HT-29 (cell line): ENCODE results near the gene ZNF407. TPM values are rescaled to one million over a fixed set of nuclear protein-coding genes. Genes with fewer than 3 reads are reported as not detected.
"Not testable (repeated sequence)": the region's sequence is repeated elsewhere in the genome, so short reads cannot be mapped to it uniquely, and the experiment has no call there.

Experiments
- DNase-seq: peaks from one replicate; pipeline ENCODE4 v3.0.0-alpha.2; 2015; ENCODE audit warnings: low spot score
- total RNA-seq: library from RNA; depleted of rRNA; stranded (reverse); fragments of >200 nt; shearing (Covaris generic); gene quantifications from 2 replicates; pipeline ENCODE4 v1.2.3, GENCODE V29; 2014

Gene ZNF407
- total RNA-seq, 1 experiment from 2014 or later: 10.1 TPM

DNA sequence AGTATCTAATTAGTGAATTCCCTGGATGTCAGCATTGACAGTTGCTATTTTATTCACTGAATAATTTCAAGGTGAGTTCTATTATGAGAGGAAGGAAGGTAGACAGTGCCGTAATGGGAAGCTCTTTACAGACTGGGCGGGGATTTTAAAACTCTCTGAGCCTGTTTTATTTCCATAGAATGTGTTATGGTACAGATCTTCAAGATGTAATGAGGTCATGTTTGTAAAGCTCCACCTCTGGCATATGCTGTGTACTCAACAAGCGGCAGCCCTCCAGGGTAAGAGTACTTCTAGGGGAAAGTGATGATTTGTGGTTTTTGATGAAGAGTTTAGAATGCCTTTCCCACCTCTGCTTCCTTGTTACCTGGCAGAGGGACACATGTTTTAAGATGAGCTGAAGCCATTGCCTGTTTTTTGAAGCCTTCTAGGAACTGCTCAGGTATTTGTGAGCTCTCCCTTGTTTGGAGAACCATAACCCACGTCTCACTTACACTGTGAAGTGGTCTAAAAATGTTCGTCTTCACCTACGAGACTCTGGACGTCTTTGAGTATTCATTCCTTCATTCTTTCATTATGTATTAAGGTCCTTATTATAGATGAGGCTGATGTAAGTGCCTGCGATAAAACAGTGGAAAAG lies 360.0 kb downstream of the ZNF407 start:
- peak; percentile 21 for DNase-seq

DNA sequence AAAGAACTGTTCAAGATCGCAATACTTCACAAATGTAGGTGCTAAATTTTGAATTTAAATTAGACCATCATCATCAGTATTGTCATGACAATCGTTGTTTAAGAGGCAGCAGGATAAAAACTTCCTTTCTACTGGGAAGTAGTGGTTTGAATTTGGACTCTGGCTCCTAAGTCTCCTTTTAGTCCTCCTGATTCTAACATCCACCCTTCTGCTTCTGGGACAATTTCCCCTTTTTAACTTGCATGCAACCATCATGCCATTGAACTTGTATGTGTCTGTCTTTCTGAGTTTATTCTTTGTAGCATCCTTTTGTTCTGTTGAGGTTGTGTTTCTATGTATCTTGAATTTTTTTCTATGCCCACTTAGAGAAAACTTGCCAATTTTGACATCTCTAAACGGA lies 361.5 kb downstream of the ZNF407 start:
- DNase-seq: no peak

DNA sequence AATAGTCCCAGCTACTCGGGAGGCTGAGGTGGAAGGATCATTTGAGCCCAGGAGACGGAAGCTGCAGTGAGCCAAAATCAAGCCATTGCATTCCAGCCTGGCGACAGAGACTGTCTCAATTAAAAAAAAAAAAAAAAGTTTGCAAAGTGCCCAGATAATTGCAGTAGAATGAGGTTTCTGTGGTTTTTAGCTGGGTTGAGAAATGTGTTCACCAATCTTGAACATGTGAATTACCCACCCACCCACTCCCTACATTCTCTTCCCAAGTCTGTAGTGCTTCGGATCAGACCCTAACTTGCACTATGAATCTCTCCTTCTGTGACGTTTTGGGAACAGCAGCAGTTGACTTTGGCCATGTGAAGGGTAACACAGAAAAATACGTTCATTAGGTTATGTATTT lies 363.9 kb downstream of the ZNF407 start:
- DNase-seq: no peak

- DNase-seq: peak; percentile 57
Measured at GRCh38 chr18:74963820-74964446, 366.3 kb downstream of the ZNF407 start.

DNA sequence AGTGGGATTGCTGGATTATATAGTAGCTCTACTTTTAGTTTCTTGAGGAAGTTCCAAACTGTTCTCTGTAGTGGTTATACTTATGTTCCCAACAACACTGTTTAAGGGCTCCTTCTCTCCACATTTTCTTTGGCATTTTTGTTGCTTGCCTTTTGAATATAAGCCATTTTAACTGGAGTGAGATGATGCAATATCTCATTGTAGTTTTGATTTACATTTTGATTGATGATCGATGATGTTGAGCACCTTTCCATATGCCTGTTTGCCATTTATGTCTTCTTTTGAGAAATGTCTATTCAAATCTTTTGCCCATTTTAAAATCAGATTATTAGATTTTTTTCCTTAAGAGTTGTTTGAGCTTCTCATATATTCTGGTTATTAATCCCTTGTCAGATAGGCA lies 368.0 kb downstream of the ZNF407 start:
- no peak for DNase-seq

GRCh38 chr18:74967438-74967837 lies 369.8 kb downstream of the ZNF407 start:
- DNase-seq: no peak

GRCh38 chr18:74967979-74968378 lies 370.3 kb downstream of the ZNF407 start:
- no peak for DNase-seq

- not testable (repeated sequence) for DNase-seq
Measured at GRCh38 chr18:74971358-74971757, 373.7 kb downstream of the ZNF407 start.

- not testable (repeated sequence) for DNase-seq
Measured at GRCh38 chr18:74971776-74972175, 374.1 kb downstream of the ZNF407 start.

DNA sequence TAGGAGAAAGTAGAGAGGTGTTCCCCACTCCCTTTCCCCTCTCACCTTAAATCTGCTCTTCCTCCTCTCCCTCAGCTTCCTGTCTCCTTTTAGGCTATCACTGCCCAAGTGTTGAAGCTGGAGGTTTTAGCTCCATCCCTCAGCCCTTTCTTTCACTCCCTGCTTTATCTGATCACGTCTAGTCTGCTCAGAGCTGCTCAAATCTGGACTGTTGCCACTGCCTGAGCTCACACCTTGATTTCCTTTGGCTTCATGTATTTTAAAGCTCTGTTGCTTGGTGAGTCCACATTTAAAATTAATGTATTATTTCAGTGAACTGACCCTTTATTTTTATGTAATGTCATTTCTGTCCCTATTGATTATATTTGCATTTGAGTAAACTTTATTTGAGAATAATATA lies 374.7 kb downstream of the ZNF407 start:
- DNase-seq: no peak

GRCh38 chr18:74975001-74975400 lies 377.3 kb downstream of the ZNF407 start:
- DNase-seq: no peak

DNA sequence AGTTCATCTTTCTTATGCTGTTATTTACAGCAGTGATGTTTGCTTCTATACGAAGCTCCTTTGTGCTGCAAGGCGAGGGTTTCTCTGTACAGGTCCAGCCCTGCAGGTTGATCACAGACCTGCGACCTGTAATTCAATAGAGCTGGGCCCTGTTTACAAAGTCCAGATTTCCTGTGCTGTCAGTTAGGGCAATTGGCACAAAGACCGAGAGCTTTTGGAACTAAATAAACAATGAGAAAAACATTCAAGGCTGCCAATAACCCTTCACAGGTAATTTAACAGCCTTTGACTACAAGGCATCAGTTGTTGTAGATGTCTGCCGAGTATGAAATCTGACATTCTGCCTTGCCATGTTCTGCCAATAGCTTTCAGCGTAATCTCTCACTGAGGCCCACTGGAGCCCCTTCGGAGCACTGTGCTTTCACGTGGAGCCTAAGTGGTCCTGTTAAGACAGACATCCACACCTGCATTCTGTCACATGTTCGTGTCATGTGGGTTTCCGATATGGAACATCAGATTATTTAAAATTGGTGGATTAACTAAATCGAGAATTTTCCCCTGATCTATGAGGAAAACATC lies 378.8 kb downstream of the ZNF407 start:
- DNase-seq: no peak

DNA sequence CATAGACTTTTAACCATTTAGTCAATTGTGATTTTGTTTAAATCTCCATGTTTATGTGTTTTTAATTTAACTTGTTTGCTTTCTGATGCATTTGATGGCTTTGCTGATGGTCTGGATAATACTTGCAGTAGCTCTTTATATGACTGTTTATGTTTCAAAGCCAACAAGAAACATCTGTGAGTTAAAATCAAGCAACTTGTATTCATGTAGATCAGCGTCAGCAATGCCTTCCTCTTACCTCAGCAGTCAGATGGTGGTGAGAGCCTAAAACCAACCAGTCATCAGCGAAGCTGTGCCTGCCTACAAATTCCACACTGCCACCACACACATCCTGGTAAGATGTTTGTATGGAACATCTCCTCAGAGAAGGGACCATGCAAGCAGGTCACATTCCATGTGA lies 379.4 kb downstream of the ZNF407 start:
- DNase-seq: no peak

GRCh38 chr18:74980669-74981068 lies 383.0 kb downstream of the ZNF407 start:
- DNase-seq: no peak

DNA sequence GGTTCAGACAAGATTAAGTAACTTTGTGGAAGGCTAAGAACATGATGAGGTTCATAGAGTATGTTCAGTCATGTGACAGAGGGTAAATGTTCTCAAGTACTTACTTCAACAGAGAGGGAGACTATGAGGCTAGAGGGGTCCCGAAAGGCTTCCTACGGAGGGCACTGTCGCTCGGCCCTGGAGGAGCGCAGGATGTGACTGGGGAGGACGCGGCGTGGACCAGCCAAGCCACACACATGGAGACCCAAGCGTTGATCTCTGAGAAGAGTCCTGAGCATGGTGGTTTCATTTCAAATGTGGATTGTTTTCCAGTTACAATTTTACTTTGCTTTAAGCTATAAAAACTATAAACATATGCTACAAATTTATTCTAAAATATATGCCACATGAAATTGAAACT lies 383.8 kb downstream of the ZNF407 start:
- DNase-seq: no peak

DNA sequence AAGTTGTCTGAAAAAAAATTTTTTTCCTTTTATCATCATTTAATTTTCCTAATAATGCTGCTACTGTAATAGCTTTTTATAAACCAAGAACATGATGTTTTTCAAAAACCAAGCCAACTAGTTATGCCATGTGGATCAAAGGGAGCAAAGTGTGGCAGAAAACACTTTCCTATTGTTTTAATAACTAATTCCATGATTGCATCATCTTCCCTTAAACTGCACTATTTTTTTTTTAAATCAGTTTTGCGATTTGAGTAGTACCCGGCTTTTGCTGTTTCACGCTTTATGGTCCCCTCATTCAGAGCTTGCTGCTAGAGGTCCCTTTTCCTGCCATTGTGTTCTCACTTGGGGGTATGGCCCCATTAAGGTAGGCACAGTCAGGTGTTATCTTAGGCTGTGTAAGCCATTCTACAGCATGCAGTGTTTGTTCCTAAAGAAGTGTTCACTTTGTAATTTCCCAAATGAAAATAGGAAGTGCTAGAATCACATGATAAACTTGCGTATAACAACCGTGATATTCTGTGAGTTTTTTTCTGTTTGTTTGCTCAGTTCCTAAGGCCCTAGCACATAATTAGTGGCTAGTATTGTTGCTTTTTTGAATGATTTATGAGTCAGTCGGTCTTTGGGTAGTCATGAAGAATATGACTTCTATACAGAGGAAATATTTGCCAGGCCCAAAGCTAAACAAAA lies 385.4 kb downstream of the ZNF407 start:
- DNase-seq: no peak

GRCh38 chr18:74989134-74989533 lies 391.5 kb downstream of the ZNF407 start:
- DNase-seq: no peak

- no peak for DNase-seq
Measured at GRCh38 chr18:74990563-74991081, 393.0 kb downstream of the ZNF407 start.

- DNase-seq: peak; percentile 36
Measured at GRCh38 chr18:74994502-74995418, 397.1 kb downstream of the ZNF407 start.

GRCh38 chr18:74995419-74995736 lies 397.7 kb downstream of the ZNF407 start:
- no peak for DNase-seq

- DNase-seq: no peak
Measured at GRCh38 chr18:74996055-74996454, 398.4 kb downstream of the ZNF407 start.
